HEK293 (cell line): ENCODE measurements around the gene AMN.

Source experiments
- CTCF ChIA-PET: fragments of 350-600 bp; formaldehyde crosslinking; extraction: SDS; loops from one replicate; lab custom pipeline; 2021; ENCODE audit warnings: antibody characterized with exemption; lab: Yijun Ruan, JAX
- POLR2A ChIA-PET: fragments of 300-600 bp; formaldehyde crosslinking; extraction: SDS; loops from one replicate; lab custom pipeline; 2020; ENCODE audit warnings: antibody characterized with exemption, inconsistent platforms; lab: Yijun Ruan, JAX
- H3K27ac ChIP-seq: fragments of 200-500 bp; sonication (Bioruptor generic); 2 replicates; pipeline ENCODE4 v1.5.1; 2014; ENCODE audit warnings: low read depth, low read length, control low read depth, inconsistent platforms; ENCODE audit errors: extremely low read depth
- H3K36me3 ChIP-seq, 2 experiments: fragments of 200-500 bp in 1 of 2; sonication (Bioruptor generic) in 1 of 2; 1 replicate in 1 of 2; 2 replicates in 1 of 2; pipeline ENCODE4 v1.5.1; 2014 to 2017; ENCODE audit warnings: inconsistent platforms in 2 of 2, low read length in 2 of 2; ENCODE audit not compliant: control insufficient read depth in 2 of 2, insufficient read depth in 1 of 2
- H3K4me1 ChIP-seq: fragments of 200-500 bp; sonication (Bioruptor generic); 2 replicates; pipeline ENCODE4 v1.5.1; 2014; ENCODE audit warnings: mild to moderate bottlenecking, low read length, inconsistent platforms; ENCODE audit not compliant: control insufficient read depth, insufficient read depth
- H3K4me3 ChIP-seq: 2 replicates; pipeline ENCODE4 v1.5.1; 2011; ENCODE audit warnings: low read depth, mild to moderate bottlenecking, control low read depth, low read length, moderate library complexity
- H3K9me3 ChIP-seq: fragments of 200-500 bp; sonication (Bioruptor generic); 2 replicates; pipeline ENCODE4 v1.5.1; 2014; ENCODE audit warnings: low read depth, low read length, inconsistent platforms; ENCODE audit not compliant: control insufficient read depth, insufficient read depth
- EGR2 ChIP-seq: fragments of 450-650 bp; formaldehyde crosslinking; IDR thresholded peaks from 2 replicates; pipeline ENCODE4 v1.5.1; 2016; ENCODE audit warnings: low read depth, missing biosample characterization, missing genetic modification characterization
- GLI2 ChIP-seq: fragments of 450-650 bp; formaldehyde crosslinking; IDR thresholded peaks from 2 replicates; pipeline ENCODE4; 2017; ENCODE audit warnings: missing biosample characterization, missing genetic modification characterization, low read depth, borderline replicate concordance
- GLI4 ChIP-seq: fragments of 450-650 bp; formaldehyde crosslinking; IDR thresholded peaks from 2 replicates; pipeline ENCODE4 v1.5.1; 2016; ENCODE audit warnings: missing biosample characterization, missing genetic modification characterization
- GLIS1 ChIP-seq: fragments of 450-650 bp; formaldehyde crosslinking; IDR thresholded peaks from 2 replicates; pipeline ENCODE4 v1.5.1; 2016; ENCODE audit warnings: missing biosample characterization, missing genetic modification characterization
- HOXC10 ChIP-seq: sonication (generic); formaldehyde crosslinking; IDR thresholded peaks from 2 replicates; pipeline ENCODE4 v1.8.1; 2023; ENCODE audit warnings: mild to moderate bottlenecking, missing genetic modification reagents
- HOXD13 ChIP-seq: sonication (generic); formaldehyde crosslinking; IDR thresholded peaks from 2 replicates; pipeline ENCODE4 v1.8.0; 2022; ENCODE audit warnings: missing genetic modification reagents, borderline replicate concordance
- KLF9 ChIP-seq: fragments of 450-650 bp; formaldehyde crosslinking; IDR thresholded peaks from 2 replicates; pipeline ENCODE4 v1.5.1; 2016; ENCODE audit warnings: missing biosample characterization, missing genetic modification characterization, low read depth
- PATZ1 ChIP-seq: fragments of 450-650 bp; formaldehyde crosslinking; IDR thresholded peaks from 2 replicates; pipeline ENCODE4 v1.5.1; 2016; ENCODE audit warnings: missing biosample characterization, missing genetic modification characterization
- SALL2 ChIP-seq: fragments of 450-650 bp; formaldehyde crosslinking; IDR thresholded peaks from 2 replicates; pipeline ENCODE4 v1.5.0; 2017; ENCODE audit warnings: missing biosample characterization, mild to moderate bottlenecking, missing genetic modification characterization, borderline replicate concordance
- ZBTB17 ChIP-seq: fragments of 450-650 bp; formaldehyde crosslinking; IDR thresholded peaks from 2 replicates; pipeline ENCODE4 v1.5.1; 2016; ENCODE audit warnings: missing biosample characterization, missing genetic modification characterization
- ZBTB48 ChIP-seq: fragments of 450-650 bp; formaldehyde crosslinking; IDR thresholded peaks from 2 replicates; pipeline ENCODE4 v1.5.1; 2016; ENCODE audit warnings: missing biosample characterization, missing genetic modification characterization
- ZFHX2 ChIP-seq: fragments of 450-650 bp; formaldehyde crosslinking; conservative IDR thresholded peaks from 2 replicates; pipeline ENCODE4 v1.5.1; 2016; ENCODE audit warnings: missing biosample characterization, missing genetic modification characterization
- ZNF112 ChIP-seq: fragments of 450-650 bp; formaldehyde crosslinking; IDR thresholded peaks from 2 replicates; pipeline ENCODE4 v1.5.0; 2017; ENCODE audit warnings: missing biosample characterization, missing genetic modification characterization
- ZNF146 ChIP-seq: fragments of 450-650 bp; formaldehyde crosslinking; IDR thresholded peaks from 2 replicates; pipeline ENCODE4 v1.5.1; 2016; ENCODE audit warnings: missing biosample characterization, missing genetic modification characterization
- ZNF148 ChIP-seq: fragments of 450-650 bp; formaldehyde crosslinking; IDR thresholded peaks from 2 replicates; pipeline ENCODE4 v1.5.0; 2017; ENCODE audit warnings: missing biosample characterization, missing genetic modification characterization, borderline replicate concordance
- ZNF175 ChIP-seq: fragments of 450-650 bp; formaldehyde crosslinking; IDR thresholded peaks from 2 replicates; pipeline ENCODE4 v1.5.1; 2016; ENCODE audit warnings: missing biosample characterization, missing genetic modification characterization
- ZNF266 ChIP-seq: fragments of 450-650 bp; formaldehyde crosslinking; IDR thresholded peaks from 2 replicates; pipeline ENCODE4 v1.5.1; 2016; ENCODE audit warnings: missing biosample characterization, missing genetic modification characterization, low read depth
- ZNF311 ChIP-seq: fragments of 450-650 bp; formaldehyde crosslinking; IDR thresholded peaks from 2 replicates; pipeline ENCODE4 v1.5.1; 2017; ENCODE audit warnings: missing biosample characterization, missing genetic modification characterization, borderline replicate concordance
- ZNF324 ChIP-seq: fragments of 450-650 bp; formaldehyde crosslinking; IDR thresholded peaks from 2 replicates; pipeline ENCODE4 v1.5.1; 2016; ENCODE audit warnings: missing biosample characterization, missing genetic modification characterization
- ZNF341 ChIP-seq: fragments of 450-650 bp; formaldehyde crosslinking; IDR thresholded peaks from 2 replicates; pipeline ENCODE4; 2016; ENCODE audit warnings: low read depth, missing biosample characterization, missing genetic modification characterization
- ZNF354C ChIP-seq: fragments of 450-650 bp; formaldehyde crosslinking; IDR thresholded peaks from 2 replicates; pipeline ENCODE4 v1.5.1; 2016; ENCODE audit warnings: missing biosample characterization, missing genetic modification characterization, low read depth, borderline replicate concordance
- ZNF366 ChIP-seq: fragments of 450-650 bp; formaldehyde crosslinking; conservative IDR thresholded peaks from 2 replicates; pipeline ENCODE4 v1.5.1; 2016; ENCODE audit warnings: missing biosample characterization, missing genetic modification characterization
- ZNF473 ChIP-seq: fragments of 450-650 bp; formaldehyde crosslinking; IDR thresholded peaks from 2 replicates; pipeline ENCODE4 v1.5.1; 2017; ENCODE audit warnings: missing biosample characterization, missing genetic modification characterization
- ZNF48 ChIP-seq: fragments of 450-650 bp; formaldehyde crosslinking; IDR thresholded peaks from 2 replicates; pipeline ENCODE4 v1.5.1; 2016; ENCODE audit warnings: missing biosample characterization, missing genetic modification characterization
- ZNF514 ChIP-seq: fragments of 450-650 bp; formaldehyde crosslinking; IDR thresholded peaks from 2 replicates; pipeline ENCODE4 v1.5.1; 2016; ENCODE audit warnings: missing biosample characterization, missing genetic modification characterization
- ZNF521 ChIP-seq: fragments of 450-650 bp; formaldehyde crosslinking; IDR thresholded peaks from 2 replicates; pipeline ENCODE4 v1.5.1; 2017; ENCODE audit warnings: missing biosample characterization, mild to moderate bottlenecking, missing genetic modification characterization
- ZNF548 ChIP-seq: fragments of 450-650 bp; formaldehyde crosslinking; IDR thresholded peaks from 2 replicates; pipeline ENCODE4 v1.5.1; 2016; ENCODE audit warnings: missing biosample characterization, missing genetic modification characterization
- ZNF571 ChIP-seq: fragments of 450-650 bp; formaldehyde crosslinking; IDR thresholded peaks from 2 replicates; pipeline ENCODE4 v1.5.0; 2017; ENCODE audit warnings: missing biosample characterization, missing genetic modification characterization
- ZNF610 ChIP-seq: fragments of 450-650 bp; formaldehyde crosslinking; IDR thresholded peaks from 2 replicates; pipeline ENCODE4 v1.5.1; 2016; ENCODE audit warnings: missing biosample characterization, missing genetic modification characterization, borderline replicate concordance
- ZNF707 ChIP-seq: fragments of 450-650 bp; formaldehyde crosslinking; IDR thresholded peaks from 2 replicates; pipeline ENCODE4 v1.5.1; 2016; ENCODE audit warnings: missing biosample characterization, missing genetic modification characterization
- ZNF747 ChIP-seq: fragments of 450-650 bp; formaldehyde crosslinking; IDR thresholded peaks from 2 replicates; pipeline ENCODE4 v1.5.1; 2016; ENCODE audit warnings: missing biosample characterization, missing genetic modification characterization
- ZNF76 ChIP-seq: fragments of 450-650 bp; formaldehyde crosslinking; IDR thresholded peaks from 2 replicates; pipeline ENCODE4; 2016; ENCODE audit warnings: low read depth, missing biosample characterization, missing genetic modification characterization, borderline replicate concordance
- ZNF776 ChIP-seq: fragments of 450-650 bp; formaldehyde crosslinking; IDR thresholded peaks from 2 replicates; pipeline ENCODE4 v1.5.0; 2017; ENCODE audit warnings: missing biosample characterization, missing genetic modification characterization, borderline replicate concordance
- ZNF777 ChIP-seq: fragments of 450-650 bp; formaldehyde crosslinking; IDR thresholded peaks from 2 replicates; pipeline ENCODE4 v1.5.1; 2017; ENCODE audit warnings: missing biosample characterization, missing genetic modification characterization, borderline replicate concordance
- ZSCAN16 ChIP-seq: fragments of 450-650 bp; formaldehyde crosslinking; IDR thresholded peaks from 2 replicates; pipeline ENCODE4 v1.5.1; 2016; ENCODE audit warnings: missing biosample characterization, missing genetic modification characterization
- ZSCAN23 ChIP-seq: fragments of 450-650 bp; formaldehyde crosslinking; IDR thresholded peaks from 2 replicates; pipeline ENCODE4 v1.5.1; 2016; ENCODE audit warnings: missing biosample characterization, missing genetic modification characterization

AMN gene

GRCh38 chr14:102920273-102920997, 2.0 kb upstream of the AMN start:
- no peaks in the 10 kb centered on the region for H3K4me1 ChIP-seq
- H3K4me3 ChIP-seq: no peak overlapping the region
- H3K9me3 ChIP-seq: no peaks in the 10 kb centered on the region
- ChIA-PET POLR2A (no interaction called here), CTCF (no interaction called here)
- TF ChIP-seq ZNF473 (tag by site-specific recombination): peak; percentile 53; the same call in 1 of the 2 replicates
- no peak for TF ChIP-seq KLF9
- TF ChIP-seq ZFHX2 (tag by site-specific recombination): peak; percentile 61; the same call in 1 of the 2 replicates
- TF ChIP-seq ZBTB17: peak; percentile 96
- no peak; the same call in 1 of the 2 replicates for TF ChIP-seq ZNF571 (tag by site-specific recombination)
- peak; percentile 96 for TF ChIP-seq ZNF366 (tag by site-specific recombination)
- no peak for TF ChIP-seq ZNF514
- TF ChIP-seq ZNF548 (tag by site-specific recombination): no peak
- TF ChIP-seq ZNF175 (tag by site-specific recombination): 0 out of 2 replicates have a peak, but pooled peaks have one; percentile 72
- 0 out of 2 replicates have a peak, but pooled peaks have one; percentile 40 for TF ChIP-seq ZNF777
- TF ChIP-seq ZNF521 (tag by site-specific recombination): 0 out of 2 replicates have a peak, but pooled peaks have one; percentile 21
- TF ChIP-seq GLI4: 0 out of 2 replicates have a peak, but pooled peaks have one; percentile 30
- no peak for TF ChIP-seq ZNF311 (tag by site-specific recombination)
- TF ChIP-seq GLI2: no peak
- TF ChIP-seq ZNF266: 0 out of 2 replicates have a peak, but pooled peaks have one; percentile 15
- no peak for TF ChIP-seq PATZ1
- peak; percentile 13; the same call in 1 of the 2 replicates for TF ChIP-seq ZNF148
- TF ChIP-seq HOXC10 (CRISPR knock-in tag): no peak
- no peak for TF ChIP-seq ZNF776 (tag by site-specific recombination)
- TF ChIP-seq ZNF48 (tag by site-specific recombination): 0 out of 2 replicates have a peak, but pooled peaks have one; percentile 29
- TF ChIP-seq ZNF324: no peak
- peak; percentile 28; the same call in 1 of the 2 replicates for TF ChIP-seq ZNF707 (tag by site-specific recombination)
- no peak for TF ChIP-seq ZNF354C (tag by site-specific recombination)
- no peak for TF ChIP-seq ZBTB48
- TF ChIP-seq GLIS1 (tag by site-specific recombination): no peak
- TF ChIP-seq ZNF76 (tag by site-specific recombination): no peak
- TF ChIP-seq ZNF112 (tag by site-specific recombination): no peak
- peak; percentile 43 for TF ChIP-seq ZNF747
- TF ChIP-seq SALL2 (tag by site-specific recombination): 0 out of 2 replicates have a peak, but pooled peaks have one; percentile 36
- peak; percentile 83 for TF ChIP-seq EGR2 (tag by site-specific recombination)
- TF ChIP-seq ZNF610 (tag by site-specific recombination): no peak
- TF ChIP-seq ZSCAN23 (tag by site-specific recombination): 0 out of 2 replicates have a peak, but pooled peaks have one; percentile 40
- no peak for TF ChIP-seq ZNF146 (tag by site-specific recombination)
- TF ChIP-seq ZNF341: no peak
- TF ChIP-seq HOXD13 (CRISPR knock-in tag): no peak
- no peak for TF ChIP-seq ZSCAN16
- no peak overlapping the region for H3K27ac ChIP-seq
- no peaks in the 10 kb centered on the region for H3K36me3 ChIP-seq
